Kidney (tissue), 14 donors: ENCODE data around the gene UBTD1. TPM values are rescaled to one million over a fixed set of nuclear protein-coding genes. Genes with fewer than 3 reads are reported as not detected.

Source experiments
- DNase-seq, 5 donors: peaks; one replicate each; pipeline ENCODE4 v3.0.0-alpha.2; 2013 to 2020
- FAIRE-seq: peaks from 2 replicates; lab custom pipeline; 2012; peaks lifted over from hg19 to GRCh38; lab: Jason Lieb, UNC
- H3K27ac ChIP-seq, 2 donors: one replicate each; pipeline ENCODE4 v1.7.0; 2013; ENCODE audit warnings: low read depth in 2 of 2, low read length in 2 of 2, inconsistent platforms in 1 of 2
- H3K27me3 ChIP-seq: one replicate; pipeline ENCODE4 v1.7.1; 2013; ENCODE audit warnings: low read length, inconsistent platforms; ENCODE audit not compliant: control insufficient read depth, insufficient read depth
- H3K36me3 ChIP-seq, 3 donors: one replicate each; pipeline versions ENCODE4 v1.7.0 to v1.7.1; 2013; ENCODE audit warnings: low read length in 3 of 3, control low read depth in 1 of 3, inconsistent platforms in 1 of 3; ENCODE audit not compliant: insufficient read depth in 3 of 3, control insufficient read depth in 2 of 3
- H3K4me1 ChIP-seq, 3 donors: one replicate each; pipeline versions ENCODE4 v1.7.0 to v1.7.1; 2013; ENCODE audit warnings: low read length in 3 of 3, inconsistent platforms in 1 of 3, low read depth in 1 of 3; ENCODE audit not compliant: control insufficient read depth in 2 of 3, insufficient read depth in 2 of 3
- H3K4me3 ChIP-seq, 3 donors: one replicate each; pipeline versions ENCODE4 v1.7.0 to v1.8.1; 2013; ENCODE audit warnings: low read length in 3 of 3, control low read depth in 1 of 3, inconsistent platforms in 1 of 3
- H3K9ac ChIP-seq, 3 donors: one replicate each; pipeline versions ENCODE4 v1.7.0 to v1.7.1; 2013; ENCODE audit warnings: low read length in 3 of 3, control low read depth in 1 of 3, inconsistent platforms in 1 of 3
- H3K9me3 ChIP-seq, 3 donors: one replicate each; pipeline versions ENCODE4 v1.7.0 to v1.7.1; 2013; ENCODE audit warnings: low read length in 3 of 3, control low read depth in 1 of 3, inconsistent platforms in 1 of 3; ENCODE audit not compliant: control insufficient read depth in 2 of 3, insufficient read depth in 1 of 3
- CTCF ChIP-seq: IDR thresholded peaks from 3 replicates; pipeline ENCODE4 v1.5.1; 2012; ENCODE audit warnings: mild to moderate bottlenecking, moderate library complexity, borderline replicate concordance; ENCODE audit not compliant: insufficient read depth; ENCODE audit errors: extremely low read depth
- intact Hi-C: fragments of 100-400 bp; cut with DNase I; formaldehyde crosslinking; loops from one replicate; pipeline ENCODE4 v1.11.1; 2022
- polyA plus RNA-seq: library from polyadenylated mRNA; stranded (reverse); fragments of 350-450 nt; fragmentation: Illumina TruSeq; extraction: RNeasy Lipid Tissue Mini Kit (QIAGEN cat#74804); gene quantifications from one replicate; pipeline ENCODE4 v1.2.3, GENCODE V29; 2014; ENCODE audit warnings: low read depth, low replicate concordance; ENCODE audit not compliant: insufficient read depth
- total RNA-seq: library from RNA; stranded (reverse); fragmentation: NEBNext Ultra II Directional; extraction: Animal tissue kit (Norgen Biotek cat#: 25700); gene quantifications from one replicate; pipeline ENCODE4 v1.2.1, GENCODE V29; 2021
- donor health status: control.
- donor health status: control.
- donor health status: control.
- donor health status: control.
- donor health status: control.
- donor health status: DM: yes; HTN: yes; CAD: no.
- donor health status: Normal renal cell carcinoma (clear cell type).

The UBTD1 gene
- total and polyA plus RNA-seq, 2 donors from 2014 or later, result 17.4 to 26.1 TPM

GRCh38 chr10:97503406-97503805 lies 4.7 kb downstream of the UBTD1 start:
- FAIRE-seq (no peak), DNase-seq (no peak)
- no peaks in the 10 kb centered on the region for H3K36me3 ChIP-seq

GRCh38 chr10:97505152-97505551 lies 6.4 kb downstream of the UBTD1 start:
- no peaks in the 10 kb centered on the region for H3K36me3 ChIP-seq
- no peak for DNase-seq
- H3K27me3 ChIP-seq, result no peaks in the 10 kb centered on the region
- FAIRE-seq, result no peak
- H3K4me3 ChIP-seq, result no peak overlapping the region
- H3K27ac ChIP-seq, result no peak overlapping the region
- no peaks in the 10 kb centered on the region for H3K4me1 ChIP-seq
- no peaks in the 10 kb centered on the region for H3K9me3 ChIP-seq
- TF ChIP-seq CTCF, result no peak
- intact Hi-C loops, result no loop called here
- no peak overlapping the region for H3K9ac ChIP-seq

More at GRCh38 chr10:97503406-97503805, 4.7 kb downstream of the UBTD1 start:
- H3K4me3 ChIP-seq, result no peak overlapping the region
- no peaks in the 10 kb centered on the region for H3K4me1 ChIP-seq
- H3K9me3 ChIP-seq, result no peaks in the 10 kb centered on the region
- no peak overlapping the region for H3K27ac ChIP-seq
- H3K27me3 ChIP-seq, result no peaks in the 10 kb centered on the region
- H3K9ac ChIP-seq, result no peak overlapping the region
- TF ChIP-seq CTCF, result no peak
- intact Hi-C loops, result no loop called here

- Histone ChIP-seq H3K27ac (no peak overlapping the region), H3K36me3 (no peaks in the 10 kb centered on the region), H3K9ac (no peak overlapping the region), H3K4me3 (no peak overlapping the region), H3K27me3 (no peaks in the 10 kb centered on the region), H3K9me3 (no peaks in the 10 kb centered on the region), H3K4me1 (no peaks in the 10 kb centered on the region)
- TF ChIP-seq CTCF, result no peak
- intact Hi-C loops, result no loop called here
- no peak for DNase-seq
- no peak for FAIRE-seq
Observed at GRCh38 chr10:97506199-97506991, 7.7 kb downstream of the UBTD1 start.
